Measurements from ENCODE around the gene PCNT. TPM values are rescaled to one million over a fixed set of nuclear protein-coding genes. Genes with fewer than 3 reads are reported as not detected.

Gene PCNT
- total RNA-seq, 1 experiment from 2014 or later, result 38.4 TPM

DNA sequence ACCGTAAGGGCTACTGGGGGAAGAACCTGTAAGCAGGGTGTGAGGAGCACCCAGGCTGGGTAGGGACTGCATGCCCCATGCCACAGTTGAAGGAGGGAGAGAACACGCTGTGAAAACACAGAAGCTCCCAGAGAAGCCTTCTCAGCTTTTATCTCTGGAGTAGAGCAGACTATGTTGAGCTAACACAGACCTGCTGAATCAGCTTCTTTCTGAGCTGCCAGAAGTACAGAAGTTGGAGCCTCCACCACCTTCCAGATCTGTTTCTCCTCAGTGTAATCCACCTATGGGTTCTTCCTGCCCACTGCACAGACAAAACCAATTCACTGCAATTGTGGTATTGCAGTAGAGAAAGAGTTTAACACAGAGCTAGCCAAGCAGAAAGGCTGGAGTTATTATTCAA is 32.4 kb upstream of the PCNT start:
- Histone ChIP-seq H3K36me3 (ENCODE audit: control insufficient read depth, insufficient read depth, low read length) (no peaks in the 10 kb centered on the region), H3K4me3 (ENCODE audit: low read depth, low read length) (no peak overlapping the region), H3K27me3 (replicated peaks; ENCODE audit: control insufficient read depth, insufficient read depth, low read length) (no peaks in the 10 kb centered on the region), H3K9me3 (no peaks in the 10 kb centered on the region), H3K4me1 (no peaks in the 10 kb centered on the region; the same call in 1 of the 2 replicates)
- H3K27ac Mint-ChIP-seq (ENCODE audit: unreplicated experiment), result no peak overlapping the region
- no peak for DNase-seq
- intact Hi-C loops (cut with micrococcal nuclease; ENCODE audit: unreplicated experiment), result no loop called here
- no peaks in the 10 kb centered on the region for H3K9me3 Mint-ChIP-seq (ENCODE audit: unreplicated experiment)
- no TSS peak for BruUV-seq (replicated peaks)
- peaks cover 34% of the 10 kb centered on the region for H3K36me3 Mint-ChIP-seq (ENCODE audit: insufficient read depth, unreplicated experiment)
- ChIA-PET POLR2A (no interaction called here), CTCF (no interaction called here)
- H3K27me3 Mint-ChIP-seq (ENCODE audit: insufficient read depth, unreplicated experiment), result no peaks in the 10 kb centered on the region
- TF ChIP-seq, protein P1, sequence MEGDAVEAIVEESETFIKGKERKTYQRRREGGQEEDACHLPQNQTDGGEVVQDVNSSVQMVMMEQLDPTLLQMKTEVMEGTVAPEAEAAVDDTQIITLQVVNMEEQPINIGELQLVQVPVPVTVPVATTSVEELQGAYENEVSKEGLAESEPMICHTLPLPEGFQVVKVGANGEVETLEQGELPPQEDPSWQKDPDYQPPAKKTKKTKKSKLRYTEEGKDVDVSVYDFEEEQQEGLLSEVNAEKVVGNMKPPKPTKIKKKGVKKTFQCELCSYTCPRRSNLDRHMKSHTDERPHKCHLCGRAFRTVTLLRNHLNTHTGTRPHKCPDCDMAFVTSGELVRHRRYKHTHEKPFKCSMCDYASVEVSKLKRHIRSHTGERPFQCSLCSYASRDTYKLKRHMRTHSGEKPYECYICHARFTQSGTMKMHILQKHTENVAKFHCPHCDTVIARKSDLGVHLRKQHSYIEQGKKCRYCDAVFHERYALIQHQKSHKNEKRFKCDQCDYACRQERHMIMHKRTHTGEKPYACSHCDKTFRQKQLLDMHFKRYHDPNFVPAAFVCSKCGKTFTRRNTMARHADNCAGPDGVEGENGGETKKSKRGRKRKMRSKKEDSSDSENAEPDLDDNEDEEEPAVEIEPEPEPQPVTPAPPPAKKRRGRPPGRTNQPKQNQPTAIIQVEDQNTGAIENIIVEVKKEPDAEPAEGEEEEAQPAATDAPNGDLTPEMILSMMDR (IDR thresholded peaks at IDR 0.05; ENCODE audit: insufficient read depth in 1 of 2, low read depth in 1 of 2, low read length in 1 of 2, severe bottlenecking in 1 of 2, unreplicated experiment in 1 of 2), result no peak
- no peak overlapping the region for H3K4me3 Mint-ChIP-seq (ENCODE audit: unreplicated experiment)
- H3K4me1 Mint-ChIP-seq (ENCODE audit: low read depth, unreplicated experiment), result no peaks in the 10 kb centered on the region

DNA sequence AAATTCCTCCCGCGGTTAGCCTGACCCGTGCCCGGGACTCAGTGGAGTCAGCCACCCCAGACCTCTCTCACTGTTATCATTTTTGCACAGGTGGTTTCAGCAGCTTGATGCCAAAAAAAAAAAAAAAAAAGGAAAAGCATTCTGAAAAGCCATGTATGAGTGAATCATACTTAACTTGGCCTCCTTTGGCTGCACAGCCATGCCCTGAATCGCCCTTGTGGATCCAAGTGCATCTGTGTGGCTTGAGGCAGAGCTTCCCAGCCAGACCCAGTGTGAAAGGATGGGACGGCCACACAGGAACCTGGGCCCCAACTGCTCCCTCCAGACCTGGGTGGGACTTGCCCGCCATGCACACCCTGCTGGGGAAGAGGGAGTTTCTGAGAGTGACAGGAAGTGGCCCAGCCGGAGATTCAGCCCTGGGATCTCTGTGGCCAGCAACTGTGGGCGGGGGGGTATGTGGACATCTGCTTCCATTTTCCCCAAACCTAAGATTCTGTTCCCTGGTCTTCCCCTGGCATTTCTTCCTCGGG is 29.2 kb upstream of the PCNT start:
- TF ChIP-seq, protein P1 (IDR thresholded peaks at IDR 0.05; ENCODE audit: insufficient read depth in 1 of 2, low read depth in 1 of 2, low read length in 1 of 2, severe bottlenecking in 1 of 2, unreplicated experiment in 1 of 2), result no peak
- intact Hi-C loops (cut with micrococcal nuclease; ENCODE audit: unreplicated experiment), result no loop called here
- Histone ChIP-seq H3K9me3 (no peaks in the 10 kb centered on the region), H3K4me3 (ENCODE audit: low read depth, low read length) (no peak overlapping the region), H3K4me1 (no peaks in the 10 kb centered on the region; the same call in 1 of the 2 replicates), H3K36me3 (ENCODE audit: control insufficient read depth, insufficient read depth, low read length) (no peaks in the 10 kb centered on the region), H3K27me3 (replicated peaks; ENCODE audit: control insufficient read depth, insufficient read depth, low read length) (no peaks in the 10 kb centered on the region)
- BruUV-seq (replicated peaks), result no TSS peak
- POLR2A ChIA-PET, result no interaction called here
- H3K4me1 Mint-ChIP-seq (ENCODE audit: low read depth, unreplicated experiment), result no peaks in the 10 kb centered on the region
- H3K27me3 Mint-ChIP-seq (ENCODE audit: insufficient read depth, unreplicated experiment), result no peaks in the 10 kb centered on the region
- H3K4me3 Mint-ChIP-seq (ENCODE audit: unreplicated experiment), result no peak overlapping the region
- no peak for DNase-seq
- H3K27ac Mint-ChIP-seq (ENCODE audit: unreplicated experiment), result no peak overlapping the region
- H3K9me3 Mint-ChIP-seq (ENCODE audit: unreplicated experiment), result no peaks in the 10 kb centered on the region
- CTCF ChIA-PET, result no interaction called here
- H3K36me3 Mint-ChIP-seq (ENCODE audit: insufficient read depth, unreplicated experiment), result peaks cover 24% of the 10 kb centered on the region

DNA sequence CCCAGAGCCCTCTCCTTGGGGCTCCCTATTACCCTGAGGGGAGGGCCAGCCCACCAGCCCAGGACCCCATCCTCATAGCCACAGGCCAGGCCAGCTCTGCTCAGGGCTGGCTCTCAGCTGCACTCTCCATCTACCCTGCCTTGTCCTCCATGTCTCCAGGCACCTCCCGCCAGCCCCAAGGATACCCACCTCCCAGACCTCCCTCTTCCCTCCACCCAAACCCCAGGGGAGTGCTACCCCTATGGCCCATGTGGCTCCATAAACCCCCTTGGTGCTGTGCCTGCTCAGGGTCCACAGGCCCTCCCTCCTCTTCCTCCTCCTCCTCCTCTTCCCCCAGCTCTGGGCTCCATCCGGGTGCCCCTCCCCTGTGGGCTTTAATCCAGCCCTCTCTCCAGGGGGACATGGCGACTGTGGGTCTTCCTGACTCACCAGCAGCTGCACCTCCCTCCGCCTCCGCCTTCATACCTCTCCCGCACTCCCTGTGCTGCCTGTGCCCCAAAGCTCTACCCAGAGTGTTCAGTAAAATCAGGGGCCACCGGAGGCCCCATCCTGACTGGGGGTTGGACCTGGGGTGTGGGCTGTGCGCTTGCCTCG is 28.7 kb upstream of the PCNT start:
- H3K27ac Mint-ChIP-seq (ENCODE audit: unreplicated experiment), result no peak overlapping the region
- CTCF ChIA-PET, result no interaction called here
- no peaks in the 10 kb centered on the region for H3K4me1 Mint-ChIP-seq (ENCODE audit: low read depth, unreplicated experiment)
- H3K9me3 ChIP-seq, result no peaks in the 10 kb centered on the region
- H3K4me3 Mint-ChIP-seq (ENCODE audit: unreplicated experiment), result no peak overlapping the region
- DNase-seq, result no peak
- TF ChIP-seq, protein P1 (IDR thresholded peaks at IDR 0.05; ENCODE audit: insufficient read depth in 1 of 2, low read depth in 1 of 2, low read length in 1 of 2, severe bottlenecking in 1 of 2, unreplicated experiment in 1 of 2), result no peak
- no peaks in the 10 kb centered on the region; the same call in 1 of the 2 replicates for H3K4me1 ChIP-seq
- POLR2A ChIA-PET, result no interaction called here
- no TSS peak for BruUV-seq (replicated peaks)
- H3K9me3 Mint-ChIP-seq (ENCODE audit: unreplicated experiment), result no peaks in the 10 kb centered on the region
- peaks cover 21% of the 10 kb centered on the region for H3K36me3 Mint-ChIP-seq (ENCODE audit: insufficient read depth, unreplicated experiment)
- no peaks in the 10 kb centered on the region for H3K27me3 ChIP-seq (replicated peaks; ENCODE audit: control insufficient read depth, insufficient read depth, low read length)
- no peaks in the 10 kb centered on the region for H3K36me3 ChIP-seq (ENCODE audit: control insufficient read depth, insufficient read depth, low read length)
- H3K4me3 ChIP-seq (ENCODE audit: low read depth, low read length), result no peak overlapping the region
- intact Hi-C loops (cut with micrococcal nuclease; ENCODE audit: unreplicated experiment), result no loop called here
- no peaks in the 10 kb centered on the region for H3K27me3 Mint-ChIP-seq (ENCODE audit: insufficient read depth, unreplicated experiment)
